HepG2 (cell line): ENCODE data around the gene TAF11L4. TPM values are rescaled to one million over a fixed set of nuclear protein-coding genes. Genes with fewer than 3 reads are reported as not detected.

Source experiments
- ATAC-seq: fragments of 200-7000 bp; cut with Tn5 transposase; 3 replicates; pipeline ENCODE4 v1.9.1; 2020; ENCODE audit warnings: mild to moderate bottlenecking, moderate library complexity
- BruUV-seq: library from RNA; stranded (reverse); fragments of 400-500 nt; replicated peaks from 2 replicates; lab custom pipeline; 2021; lab: Mats Ljungman, UMichigan
- CTCF ChIA-PET: fragments of 300-600 bp; formaldehyde crosslinking; extraction: SDS; loops from one replicate; lab custom pipeline; 2021; ENCODE audit warnings: low total read pairs, inconsistent platforms, low intra/inter-chr PET ratio; lab: Yijun Ruan, JAX
- POLR2A ChIA-PET: fragments of 350-600 bp; sonication (Branson Sonifier 250); formaldehyde crosslinking; loops from one replicate; lab custom pipeline; 2020; ENCODE audit warnings: antibody characterized with exemption, inconsistent platforms; lab: Yijun Ruan, JAX
- DNase-seq: peaks from one replicate; pipeline ENCODE4 v3.0.0-alpha.2; 2015; ENCODE audit warnings: low spot score
- FAIRE-seq: peaks from 3 replicates; lab custom pipeline; 2011; peaks lifted over from hg19 to GRCh38; lab: Jason Lieb, UNC
- H2AFZ ChIP-seq: one replicate; pipeline ENCODE4 v1.6.1; 2011; ENCODE audit warnings: low read length, inconsistent platforms
- H3K27ac ChIP-seq: fragments of 300-600 bp; 3 replicates; pipeline ENCODE4 v1.8.0; 2011; ENCODE audit warnings: mixed run types, mild to moderate bottlenecking, mixed read lengths, low read length, inconsistent platforms; ENCODE audit not compliant: insufficient read depth; ENCODE audit errors: extremely low read length
- H3K27me3 ChIP-seq, 2 experiments: fragments of 200-600 bp in 1 of 2; 2 replicates in 1 of 2; 3 replicates in 1 of 2; pipeline versions ENCODE4 v1.6.0 to v1.8.0; 2011; ENCODE audit warnings: low read length in 2 of 2, mild to moderate bottlenecking in 2 of 2, moderate library complexity in 2 of 2, inconsistent platforms in 1 of 2; ENCODE audit not compliant: insufficient read depth in 2 of 2, control insufficient read depth in 1 of 2
- H3K36me3 ChIP-seq, 2 experiments: fragments of 200-600 bp in 1 of 2; replicated peaks in 1 of 2; 2 replicates in 1 of 2; 3 replicates in 1 of 2; pipeline versions ENCODE4 v1.5.1 to v1.8.0; 2011; ENCODE audit warnings: low read length in 2 of 2, inconsistent platforms in 1 of 2; ENCODE audit not compliant: insufficient read depth in 2 of 2, control insufficient read depth in 1 of 2
- H3K4me1 ChIP-seq: 2 replicates; pipeline ENCODE4 v1.5.1; 2012; ENCODE audit warnings: low read length, inconsistent platforms; ENCODE audit not compliant: insufficient read depth
- H3K4me2 ChIP-seq: 2 replicates; pipeline ENCODE4 v1.6.0; 2011; ENCODE audit warnings: low read depth, low read length, inconsistent platforms
- H3K4me3 ChIP-seq, 3 experiments: fragments of 200-600 bp in 1 of 3; sonication (generic), shearing (Covaris generic) in 1 of 3; replicated peaks in 1 of 3; 2 replicates each; pipeline ENCODE4 v1.5.1; 2011 to 2016; ENCODE audit warnings: low read length in 3 of 3, inconsistent platforms in 2 of 3, low read depth in 2 of 3, mild to moderate bottlenecking in 2 of 3, control low read depth in 1 of 3, mixed read lengths in 1 of 3; ENCODE audit not compliant: insufficient read depth in 1 of 3
- H3K79me2 ChIP-seq: one replicate; pipeline ENCODE4 v1.6.1; 2011; ENCODE audit warnings: low read length, inconsistent platforms; ENCODE audit not compliant: insufficient read depth
- H3K9ac ChIP-seq: 2 replicates; pipeline ENCODE4 v1.6.0; 2011; ENCODE audit warnings: mild to moderate bottlenecking, low read depth, low read length, inconsistent platforms; ENCODE audit not compliant: insufficient read depth
- H3K9me3 ChIP-seq: 2 replicates; pipeline ENCODE4 v1.5.1; 2012; ENCODE audit warnings: mild to moderate bottlenecking, low read length
- H4K20me1 ChIP-seq: 2 replicates; pipeline ENCODE4 v1.6.0; 2011; ENCODE audit warnings: inconsistent platforms, mild to moderate bottlenecking, low read length, moderate library complexity; ENCODE audit not compliant: insufficient read depth
- ATF7-NPFF ChIP-seq: sonication (generic); formaldehyde crosslinking; IDR thresholded peaks from 2 replicates; pipeline ENCODE4 v1.8.1; 2023; ENCODE audit warnings: mild to moderate bottlenecking, low read depth, missing genetic modification reagents, moderate library complexity
- HNRNPH1 ChIP-seq: fragments of 200-400 bp; formaldehyde crosslinking; optimal IDR thresholded peaks from 2 replicates; pipeline ENCODE3; 2017; ENCODE audit warnings: mild to moderate bottlenecking, low read depth, low read length
- SRY ChIP-seq: sonication (generic); formaldehyde crosslinking; IDR thresholded peaks from 2 replicates; pipeline ENCODE4 v1.8.0; 2022; ENCODE audit warnings: mild to moderate bottlenecking, missing genetic modification reagents
- ZBTB10 ChIP-seq: sonication (generic); formaldehyde crosslinking; IDR thresholded peaks from 2 replicates; pipeline ENCODE4 v1.4.0; 2020; ENCODE audit warnings: missing genetic modification reagents, borderline replicate concordance
- ZNF232 ChIP-seq: sonication (generic); formaldehyde crosslinking; IDR thresholded peaks from 2 replicates; pipeline ENCODE4 v1.4.0; 2020; ENCODE audit warnings: missing genetic modification reagents, borderline replicate concordance
- WGBS: methylation state at CpG from one replicate; pipeline ENCODE4 v1.1.6; 2017; ENCODE audit warnings: low lambda C conversion rate; 5-methylcytosine and 5-hydroxymethylcytosine counted together
- in situ Hi-C: cut with HindIII; loops from 2 replicates; pipeline ENCODE4 v1.10.0; 2017; ENCODE audit warnings: low pct_unique_long_range_greater_than_20kb; ENCODE audit not compliant: extremely low pct_ligation_motif_present
- intact Hi-C: fragments of 100-400 bp; cut with micrococcal nuclease; formaldehyde crosslinking; loops from one replicate; pipeline ENCODE4 v1.10.0; 2022; ENCODE audit not compliant: unreplicated experiment
- polyA plus RNA-seq, 8 experiments: library from polyadenylated mRNA; depleted of rRNA in 3 of 8; stranded (reverse) in 7 of 8; unstranded in 1 of 8; fragments of >200 nt; fragmentation: Illumina TruSeq in 4 of 8; extraction: Trizol in 4 of 8; gene quantifications; 2 replicates each; pipeline versions ENCODE4 v1.2.1 to v1.2.3, GENCODE V29; 2011 to 2016; ENCODE audit warnings: low read depth in 4 of 8, missing spikeins in 1 of 8, mixed read lengths in 1 of 8; ENCODE audit not compliant: insufficient read depth in 1 of 8
- total RNA-seq, 5 experiments: library from RNA; depleted of rRNA; stranded (reverse); fragments of >200 nt; fragmentation: Illumina TruSeq; extraction: Trizol; gene quantifications; 2 replicates each; pipeline ENCODE4 v1.2.3, GENCODE V29; 2016; ENCODE audit warnings: low read depth in 1 of 5
- TF ChIP-seq, protein P1 (sequence below): sonication (generic); formaldehyde crosslinking; IDR thresholded peaks from 2 replicates; pipeline ENCODE4 v1.5.0; 2020; ENCODE audit warnings: mild to moderate bottlenecking, missing genetic modification reagents, borderline replicate concordance
- TF ChIP-seq, protein P2 (sequence below), 2 experiments: sonication (generic) in 1 of 2; formaldehyde crosslinking in 1 of 2; IDR thresholded peaks; 2 replicates each; pipeline versions ENCODE4 v1.4.0 to v1.6.1; 2016 to 2020; ENCODE audit warnings: borderline replicate concordance in 1 of 2, low read depth in 1 of 2, mild to moderate bottlenecking in 1 of 2, missing genetic modification reagents in 1 of 2

Gene TAF11L4
- total and polyA plus RNA-seq, 2 of the 13 experiments (the other 11 are each of a cell fraction or from before 2014, with no cell fraction given) = not detected

DNA sequence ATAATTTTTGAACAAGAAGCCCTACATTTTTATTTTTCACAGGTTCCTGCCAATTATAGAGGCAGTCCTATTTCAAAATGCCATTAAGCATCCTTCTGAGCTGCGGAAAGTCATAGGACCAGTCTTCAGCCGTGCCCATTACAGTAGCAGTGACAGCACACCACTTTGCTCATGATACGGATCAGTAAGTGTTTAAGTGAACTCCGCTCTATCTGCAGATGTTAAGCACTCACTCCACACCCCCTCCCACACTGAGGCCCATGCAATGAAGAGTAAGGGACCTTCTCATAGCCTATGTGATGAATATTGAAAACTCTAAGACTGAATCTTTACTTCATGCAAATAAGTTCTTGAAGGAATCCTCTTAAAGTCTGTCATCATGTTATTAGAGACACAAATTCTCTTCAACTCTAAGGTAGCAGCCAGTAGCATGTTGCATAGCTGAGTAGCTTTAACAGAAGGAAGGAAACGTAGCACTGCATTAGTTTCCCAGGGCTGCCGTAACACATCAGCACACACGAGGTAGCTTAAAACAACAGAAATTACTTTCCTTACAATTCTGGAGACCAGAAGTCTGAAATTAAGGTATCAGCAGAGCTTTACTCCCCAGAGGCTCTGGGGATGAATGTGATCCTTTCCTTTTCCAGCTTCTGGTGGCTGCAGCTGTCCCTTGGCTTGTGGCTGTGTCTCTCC is 43.9 kb upstream of the TAF11L4 start:
- BruUV-seq = no TSS peak
- TF ChIP-seq ZBTB10 (CRISPR knock-in tag) (no peak), HNRNPH1 (no peak), ATF7-NPFF (no peak), SRY (CRISPR knock-in tag) (no peak), ZNF232 (CRISPR knock-in tag) (no peak)
- TF ChIP-seq, protein P1, sequence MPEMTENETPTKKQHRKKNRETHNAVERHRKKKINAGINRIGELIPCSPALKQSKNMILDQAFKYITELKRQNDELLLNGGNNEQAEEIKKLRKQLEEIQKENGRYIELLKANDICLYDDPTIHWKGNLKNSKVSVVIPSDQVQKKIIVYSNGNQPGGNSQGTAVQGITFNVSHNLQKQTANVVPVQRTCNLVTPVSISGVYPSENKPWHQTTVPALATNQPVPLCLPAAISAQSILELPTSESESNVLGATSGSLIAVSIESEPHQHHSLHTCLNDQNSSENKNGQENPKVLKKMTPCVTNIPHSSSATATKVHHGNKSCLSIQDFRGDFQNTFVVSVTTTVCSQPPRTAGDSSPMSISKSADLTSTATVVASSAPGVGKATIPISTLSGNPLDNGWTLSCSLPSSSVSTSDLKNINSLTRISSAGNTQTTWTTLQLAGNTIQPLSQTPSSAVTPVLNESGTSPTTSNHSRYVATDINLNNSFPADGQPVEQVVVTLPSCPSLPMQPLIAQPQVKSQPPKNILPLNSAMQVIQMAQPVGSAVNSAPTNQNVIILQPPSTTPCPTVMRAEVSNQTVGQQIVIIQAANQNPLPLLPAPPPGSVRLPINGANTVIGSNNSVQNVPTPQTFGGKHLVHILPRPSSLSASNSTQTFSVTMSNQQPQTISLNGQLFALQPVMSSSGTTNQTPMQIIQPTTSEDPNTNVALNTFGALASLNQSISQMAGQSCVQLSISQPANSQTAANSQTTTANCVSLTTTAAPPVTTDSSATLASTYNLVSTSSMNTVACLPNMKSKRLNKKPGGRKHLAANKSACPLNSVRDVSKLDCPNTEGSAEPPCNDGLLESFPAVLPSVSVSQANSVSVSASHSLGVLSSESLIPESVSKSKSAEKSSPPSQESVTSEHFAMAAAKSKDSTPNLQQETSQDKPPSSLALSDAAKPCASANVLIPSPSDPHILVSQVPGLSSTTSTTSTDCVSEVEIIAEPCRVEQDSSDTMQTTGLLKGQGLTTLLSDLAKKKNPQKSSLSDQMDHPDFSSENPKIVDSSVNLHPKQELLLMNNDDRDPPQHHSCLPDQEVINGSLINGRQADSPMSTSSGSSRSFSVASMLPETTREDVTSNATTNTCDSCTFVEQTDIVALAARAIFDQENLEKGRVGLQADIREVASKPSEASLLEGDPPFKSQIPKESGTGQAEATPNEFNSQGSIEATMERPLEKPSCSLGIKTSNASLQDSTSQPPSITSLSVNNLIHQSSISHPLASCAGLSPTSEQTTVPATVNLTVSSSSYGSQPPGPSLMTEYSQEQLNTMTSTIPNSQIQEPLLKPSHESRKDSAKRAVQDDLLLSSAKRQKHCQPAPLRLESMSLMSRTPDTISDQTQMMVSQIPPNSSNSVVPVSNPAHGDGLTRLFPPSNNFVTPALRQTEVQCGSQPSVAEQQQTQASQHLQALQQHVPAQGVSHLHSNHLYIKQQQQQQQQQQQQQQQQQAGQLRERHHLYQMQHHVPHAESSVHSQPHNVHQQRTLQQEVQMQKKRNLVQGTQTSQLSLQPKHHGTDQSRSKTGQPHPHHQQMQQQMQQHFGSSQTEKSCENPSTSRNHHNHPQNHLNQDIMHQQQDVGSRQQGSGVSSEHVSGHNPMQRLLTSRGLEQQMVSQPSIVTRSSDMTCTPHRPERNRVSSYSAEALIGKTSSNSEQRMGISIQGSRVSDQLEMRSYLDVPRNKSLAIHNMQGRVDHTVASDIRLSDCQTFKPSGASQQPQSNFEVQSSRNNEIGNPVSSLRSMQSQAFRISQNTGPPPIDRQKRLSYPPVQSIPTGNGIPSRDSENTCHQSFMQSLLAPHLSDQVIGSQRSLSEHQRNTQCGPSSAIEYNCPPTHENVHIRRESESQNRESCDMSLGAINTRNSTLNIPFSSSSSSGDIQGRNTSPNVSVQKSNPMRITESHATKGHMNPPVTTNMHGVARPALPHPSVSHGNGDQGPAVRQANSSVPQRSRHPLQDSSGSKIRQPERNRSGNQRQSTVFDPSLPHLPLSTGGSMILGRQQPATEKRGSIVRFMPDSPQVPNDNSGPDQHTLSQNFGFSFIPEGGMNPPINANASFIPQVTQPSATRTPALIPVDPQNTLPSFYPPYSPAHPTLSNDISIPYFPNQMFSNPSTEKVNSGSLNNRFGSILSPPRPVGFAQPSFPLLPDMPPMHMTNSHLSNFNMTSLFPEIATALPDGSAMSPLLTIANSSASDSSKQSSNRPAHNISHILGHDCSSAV (CRISPR knock-in tag) = no peak
- TF ChIP-seq, protein P2, sequence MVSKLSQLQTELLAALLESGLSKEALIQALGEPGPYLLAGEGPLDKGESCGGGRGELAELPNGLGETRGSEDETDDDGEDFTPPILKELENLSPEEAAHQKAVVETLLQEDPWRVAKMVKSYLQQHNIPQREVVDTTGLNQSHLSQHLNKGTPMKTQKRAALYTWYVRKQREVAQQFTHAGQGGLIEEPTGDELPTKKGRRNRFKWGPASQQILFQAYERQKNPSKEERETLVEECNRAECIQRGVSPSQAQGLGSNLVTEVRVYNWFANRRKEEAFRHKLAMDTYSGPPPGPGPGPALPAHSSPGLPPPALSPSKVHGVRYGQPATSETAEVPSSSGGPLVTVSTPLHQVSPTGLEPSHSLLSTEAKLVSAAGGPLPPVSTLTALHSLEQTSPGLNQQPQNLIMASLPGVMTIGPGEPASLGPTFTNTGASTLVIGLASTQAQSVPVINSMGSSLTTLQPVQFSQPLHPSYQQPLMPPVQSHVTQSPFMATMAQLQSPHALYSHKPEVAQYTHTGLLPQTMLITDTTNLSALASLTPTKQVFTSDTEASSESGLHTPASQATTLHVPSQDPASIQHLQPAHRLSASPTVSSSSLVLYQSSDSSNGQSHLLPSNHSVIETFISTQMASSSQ (IDR thresholded peaks at IDR 0.05; ENCODE audit: low read depth) = no peak
- TF ChIP-seq, protein P2 (CRISPR knock-in tag; IDR thresholded peaks at IDR 0.05; ENCODE audit: borderline replicate concordance) = no peak
- in situ Hi-C loops (no loop called here), intact Hi-C loops (no loop called here)
- no peaks in the 10 kb centered on the region for H3K9me3 ChIP-seq
- no peaks in the 10 kb centered on the region for H3K27me3 ChIP-seq
- no peaks in the 10 kb centered on the region for H3K79me2 ChIP-seq
- no peak overlapping the region for H2AFZ ChIP-seq
- FAIRE-seq = no peak
- CTCF ChIA-PET = no interaction called here
- no peak for ATAC-seq
- H3K4me3 ChIP-seq = no peak overlapping the region
- H3K36me3 ChIP-seq = no peaks in the 10 kb centered on the region
- no peaks in the 10 kb centered on the region for H3K4me1 ChIP-seq
- no peak overlapping the region for H3K9ac ChIP-seq
- 16% methylated on average over 7 of the region's 7 CpGs for WGBS
- DNase-seq = no peak
- H3K4me2 ChIP-seq = no peak overlapping the region
- no peak overlapping the region for H3K27ac ChIP-seq
- no peaks in the 10 kb centered on the region for H4K20me1 ChIP-seq
- POLR2A ChIA-PET = no interaction called here
